Neural progenitor cell (in vitro differentiated cells): Measurements from ENCODE around the gene SLC35E2B.

Experiments used
- CTCF ChIP-seq: fragments of 200-600 bp; sonication (generic); IDR thresholded peaks from 2 replicates; pipeline ENCODE4 v1.5.1; 2017; ENCODE audit warnings: antibody characterized with exemption, mild to moderate bottlenecking
- EZH2 ChIP-seq: fragments of 200-600 bp; sonication (generic); IDR thresholded peaks from 2 replicates; pipeline ENCODE4 v1.6.1; 2017; ENCODE audit warnings: antibody characterized with exemption, mild to moderate bottlenecking, moderate library complexity
- EZH2phosphoT487 ChIP-seq: fragments of 200-600 bp; sonication (generic); IDR thresholded peaks from 2 replicates; pipeline ENCODE4 v1.6.1; 2017; ENCODE audit warnings: antibody characterized with exemption

GRCh38 chr1:1622010-1622787 lies 70.4 kb downstream of the SLC35E2B start:
- TF ChIP-seq CTCF: no peak
- TF ChIP-seq EZH2phosphoT487: no peak
- no peak for TF ChIP-seq EZH2
